GM18507 (cell line): ENCODE results near the gene SOX14.

Experiments
- DNase-seq: peaks from one replicate; pipeline ENCODE4 v3.0.0; 2011; ENCODE audit warnings: low read depth; ENCODE audit not compliant: insufficient read length; ENCODE audit errors: extremely low spot score
- FAIRE-seq: peaks from 2 replicates; lab custom pipeline; 2011; peaks lifted over from hg19 to GRCh38; lab: Jason Lieb, UNC

Gene SOX14

DNA sequence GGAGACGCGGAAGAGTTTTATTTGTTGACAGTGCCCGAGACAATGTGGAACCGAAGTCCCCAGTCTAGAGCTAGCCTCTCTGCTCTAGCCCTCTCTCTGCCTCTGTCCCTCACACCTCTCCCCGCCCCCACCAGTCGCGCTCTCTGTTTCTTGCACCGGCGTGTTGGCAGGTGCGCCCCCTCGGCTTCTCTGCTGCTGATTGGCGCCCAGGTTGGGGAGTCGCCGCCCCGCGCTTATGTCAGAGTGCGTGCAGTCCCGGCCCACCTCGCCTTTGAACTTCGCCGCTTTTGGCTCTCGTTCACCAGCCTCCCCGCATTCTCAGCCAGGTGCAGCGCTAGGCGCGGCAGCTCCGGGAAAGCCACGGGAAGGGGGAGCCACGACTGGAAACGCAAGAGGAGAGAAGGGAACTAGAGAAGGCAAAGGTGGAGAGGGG, at the start of gene SOX14:
Gene SOX14, plus strand, starts transcription at position 315 of the 433 bp plus-strand sequence. CDS start 470 bp downstream, outside the sequence.
- no peak for DNase-seq
- FAIRE-seq: no peak

DNA sequence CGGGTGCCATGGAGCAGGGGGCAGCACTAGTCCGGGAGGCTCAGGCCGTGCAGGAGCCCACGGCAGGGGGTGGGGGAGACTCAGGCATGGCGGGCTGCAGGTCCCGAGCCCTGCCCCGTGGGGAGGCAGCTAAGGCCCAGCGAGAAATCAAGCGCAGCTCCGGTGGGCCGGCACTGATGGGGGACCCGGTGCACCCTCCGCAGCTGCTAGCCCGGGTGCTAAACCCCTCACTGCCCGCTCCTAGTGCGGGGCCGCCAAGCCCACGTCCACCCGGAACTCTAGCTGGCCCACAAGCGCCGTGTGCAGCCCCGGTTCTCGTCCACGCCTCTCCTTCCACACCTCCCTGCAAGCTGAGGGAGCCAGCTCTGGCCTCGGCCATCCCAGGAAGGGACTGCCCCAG, 49.6 kb upstream of the SOX14 start:
- FAIRE-seq (no peak), DNase-seq (no peak)

DNA sequence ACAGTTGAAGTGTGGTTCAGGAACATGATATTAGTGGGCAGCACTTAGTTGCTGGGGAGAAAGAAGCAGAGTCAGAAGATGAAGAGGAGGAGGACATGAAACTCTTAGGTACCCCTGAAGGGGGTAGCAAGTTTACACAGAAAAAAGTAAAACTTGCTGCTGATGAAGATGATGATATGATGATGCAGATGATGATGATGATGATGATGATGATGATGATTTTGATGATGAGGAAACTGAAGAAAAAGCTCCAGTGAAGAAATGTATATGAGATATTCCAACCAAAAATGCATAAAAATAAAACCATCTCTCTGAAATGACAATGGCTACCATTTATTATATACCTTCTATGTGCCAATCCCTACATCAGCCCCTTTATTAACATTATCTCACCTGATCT, 39.9 kb upstream of the SOX14 start:
- no peak for DNase-seq
- FAIRE-seq: no peak

DNA sequence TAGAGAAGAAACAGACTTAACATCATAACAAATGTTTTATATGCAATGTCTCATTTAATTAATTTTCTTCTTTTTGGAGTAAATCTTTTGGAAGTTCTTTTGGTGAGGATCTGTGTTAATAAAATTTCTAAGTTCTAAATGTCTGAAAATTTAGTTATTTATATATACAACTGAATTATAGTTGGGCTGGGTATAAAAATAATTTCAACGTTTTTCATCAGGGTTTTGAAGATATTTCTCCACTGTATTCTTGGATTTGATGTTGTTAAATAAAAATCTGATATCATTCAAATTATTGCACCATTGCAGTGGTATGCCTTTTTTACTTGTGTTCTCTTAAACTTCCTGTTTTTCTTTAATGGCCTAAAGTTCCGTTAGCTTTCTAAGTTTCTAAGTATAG, 26.9 kb upstream of the SOX14 start:
- FAIRE-seq (no peak), DNase-seq (no peak)

DNA sequence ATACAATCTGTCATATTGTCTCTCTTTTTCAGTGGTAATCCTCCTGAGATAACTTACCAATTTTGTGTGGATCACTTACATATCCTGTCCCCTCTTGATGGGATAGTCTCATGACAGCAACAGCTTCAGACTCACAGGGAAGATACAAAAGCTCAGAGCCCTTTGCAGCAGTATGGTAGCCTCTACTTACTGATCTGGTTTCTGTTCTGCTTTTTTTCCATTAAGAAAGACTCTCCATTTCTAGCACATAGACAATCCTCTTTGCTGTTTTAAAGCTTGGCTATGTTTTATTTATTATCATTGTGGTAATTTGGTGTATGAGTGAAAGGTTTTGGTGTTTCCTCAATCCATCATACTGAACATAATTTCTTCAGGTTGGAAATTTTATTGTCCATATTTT, 25.4 kb upstream of the SOX14 start:
- DNase-seq (no peak), FAIRE-seq (no peak)

DNA sequence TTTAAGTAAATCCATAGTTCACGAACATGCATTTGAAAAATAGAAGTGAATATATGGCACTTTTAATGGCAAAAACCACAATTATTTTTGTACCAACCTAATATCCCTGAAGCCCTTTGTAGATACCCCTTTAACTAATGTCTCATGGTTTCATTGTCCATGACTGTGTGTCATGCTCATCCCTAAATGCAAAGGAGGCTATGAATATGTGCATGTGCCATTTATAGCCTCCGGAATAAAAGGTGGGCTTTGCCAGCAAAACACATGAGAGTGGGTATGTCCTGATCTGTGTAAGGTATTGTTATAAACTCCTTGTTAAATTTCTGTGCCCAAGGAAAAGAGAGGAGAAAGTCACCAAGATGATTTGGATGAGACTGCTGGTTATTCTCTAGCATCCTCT, 20.5 kb upstream of the SOX14 start:
- FAIRE-seq: no peak
- DNase-seq: no peak

DNA sequence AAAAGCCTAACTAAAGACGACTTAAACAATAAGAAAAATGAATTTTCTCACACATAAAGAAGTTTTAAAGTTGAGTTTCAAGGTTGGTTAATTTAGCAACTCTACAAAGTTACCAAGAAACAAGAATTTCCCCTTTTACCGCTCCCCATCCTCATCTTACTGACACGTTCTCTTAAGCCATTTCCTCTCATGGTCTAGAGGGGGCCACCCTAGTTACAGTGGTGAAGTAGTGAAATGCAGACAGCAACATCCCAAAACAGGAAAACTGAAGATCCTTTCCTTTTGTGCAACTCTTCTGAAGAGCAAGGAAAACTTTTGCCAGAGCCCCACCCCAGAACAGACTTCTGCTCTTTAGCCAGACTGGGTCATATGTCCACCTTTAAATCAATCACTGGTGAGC, 17.3 kb upstream of the SOX14 start:
- no peak for FAIRE-seq
- no peak for DNase-seq

DNA sequence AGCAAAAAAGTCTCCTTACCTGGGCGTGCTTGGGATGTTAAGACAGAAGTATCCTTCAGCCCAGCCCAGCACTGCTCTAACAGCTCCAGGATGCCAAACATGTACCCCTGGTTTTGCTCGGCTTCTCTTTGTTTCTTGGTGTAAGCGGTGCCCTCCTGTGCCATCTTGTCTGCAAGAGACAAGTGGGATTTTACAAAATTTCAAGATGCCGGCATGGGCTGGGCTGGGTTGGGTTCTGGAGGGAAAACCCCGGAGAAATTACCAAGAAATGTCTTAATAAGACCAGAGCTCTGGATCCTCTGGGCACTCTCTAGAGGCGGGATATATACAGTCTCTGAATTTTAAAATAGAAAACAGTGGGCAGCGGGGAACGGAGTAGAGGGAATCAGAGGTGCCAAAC, 4.6 kb upstream of the SOX14 start:
- FAIRE-seq (no peak), DNase-seq (no peak)

DNA sequence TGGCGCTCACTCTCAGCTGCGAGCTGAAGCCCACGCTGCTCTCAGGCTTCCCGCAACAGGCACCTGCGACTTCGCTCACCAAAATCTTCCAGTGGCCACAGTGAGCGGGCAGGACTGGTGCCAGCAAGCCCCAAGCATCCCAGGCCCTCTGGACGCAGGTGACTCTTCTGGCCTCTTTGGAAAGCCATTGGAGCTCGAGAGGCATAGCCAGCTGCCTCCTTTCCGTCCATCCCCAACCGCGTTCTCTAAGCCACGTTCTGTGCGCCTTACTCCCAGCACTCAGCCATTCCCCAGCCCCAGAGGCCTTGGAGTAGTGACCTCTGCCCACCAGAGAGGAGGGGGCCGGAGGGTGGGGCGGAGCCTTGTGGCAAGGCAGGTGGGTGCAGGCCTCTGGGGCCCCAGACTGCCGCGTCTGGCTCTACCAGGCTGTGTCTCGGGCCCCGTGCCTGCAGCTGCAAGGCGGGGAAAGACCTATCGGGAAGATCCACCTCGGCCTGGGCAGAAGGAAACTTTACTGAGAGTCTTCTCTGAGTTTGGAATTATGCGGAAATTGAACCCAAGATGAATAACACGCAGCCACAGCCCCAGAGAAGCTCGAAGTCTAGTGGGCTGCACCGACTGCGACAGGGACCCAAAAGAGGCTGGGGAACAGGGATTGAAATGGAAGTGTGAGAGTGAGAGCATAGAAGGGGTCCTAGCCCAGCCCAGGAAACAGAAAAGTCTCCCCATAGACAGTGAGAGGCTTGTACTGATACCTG, 3.6 kb upstream of the SOX14 start:
- DNase-seq (no peak), FAIRE-seq (no peak)

DNA sequence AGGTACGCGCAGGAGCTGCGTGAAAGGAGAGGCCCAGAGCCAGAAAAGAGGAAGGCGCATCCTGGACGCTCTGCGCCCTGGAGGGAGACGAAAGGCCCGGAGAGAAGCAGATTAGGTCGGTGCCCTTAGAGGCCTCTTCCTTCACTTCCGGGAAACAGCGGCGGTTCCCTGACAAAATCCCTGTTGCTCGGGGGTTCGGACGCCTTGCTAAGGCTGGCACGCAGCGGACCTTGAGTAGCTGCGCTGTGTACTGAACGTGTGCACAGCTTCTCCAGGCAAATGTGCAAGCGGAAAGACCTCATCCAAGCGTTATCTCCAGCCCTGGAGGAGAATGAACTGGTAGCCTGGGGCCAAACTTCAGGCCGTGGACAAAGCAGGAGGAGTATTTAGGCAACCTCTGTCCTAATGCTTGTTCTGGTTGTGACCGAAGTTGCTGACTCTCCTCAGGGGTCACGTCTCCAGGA, 3.0 kb upstream of the SOX14 start:
- no peak for FAIRE-seq

DNA sequence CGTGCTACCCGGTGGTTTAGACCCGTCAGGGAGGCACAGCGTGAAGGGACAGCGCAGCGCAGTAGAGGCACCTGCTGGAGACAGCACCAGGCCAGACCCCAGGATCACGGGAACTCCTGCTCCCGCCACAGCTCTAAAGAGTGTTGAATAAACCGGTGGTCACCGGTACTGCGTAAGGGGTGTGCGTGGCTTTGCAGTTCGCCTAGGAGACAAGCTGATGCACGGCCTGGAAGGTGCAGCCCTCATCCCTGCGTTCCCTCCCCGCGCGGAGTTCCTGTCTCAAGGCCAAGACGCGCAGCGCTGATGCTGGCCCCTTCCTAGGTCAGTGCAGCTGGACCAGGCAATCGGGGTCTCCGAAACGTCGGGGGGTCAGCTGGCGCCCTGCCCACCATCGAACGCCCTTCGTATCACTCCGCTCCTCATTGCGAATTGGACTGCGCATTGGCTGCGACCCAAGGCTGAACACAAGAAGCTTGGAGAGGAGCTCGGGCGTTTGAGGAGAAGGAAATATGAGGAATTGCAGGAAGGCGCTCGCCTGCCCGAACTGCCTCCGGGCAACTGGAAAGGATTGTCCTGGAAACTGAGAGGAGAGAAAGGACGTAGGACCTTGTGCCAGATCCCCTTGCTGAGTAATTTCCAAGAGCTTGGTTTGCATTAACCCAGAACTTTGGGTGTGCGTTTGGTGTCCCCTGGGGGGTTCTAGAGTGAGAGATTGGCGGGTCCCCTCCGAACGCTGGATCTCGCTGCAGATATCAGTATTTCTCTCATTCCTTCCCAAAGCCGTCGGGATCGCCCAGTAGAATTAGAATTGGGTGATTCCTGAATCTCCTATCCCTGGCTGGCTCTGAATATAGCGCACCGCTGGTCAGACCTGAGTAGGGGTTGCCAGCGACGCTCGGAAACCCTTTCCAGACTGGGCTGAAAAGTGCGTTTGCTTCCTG, 2.3 kb upstream of the SOX14 start:
- FAIRE-seq (no peak), DNase-seq (no peak)

More for the DNA sequence above, 3.0 kb upstream of the SOX14 start:
- DNase-seq: no peak

DNA sequence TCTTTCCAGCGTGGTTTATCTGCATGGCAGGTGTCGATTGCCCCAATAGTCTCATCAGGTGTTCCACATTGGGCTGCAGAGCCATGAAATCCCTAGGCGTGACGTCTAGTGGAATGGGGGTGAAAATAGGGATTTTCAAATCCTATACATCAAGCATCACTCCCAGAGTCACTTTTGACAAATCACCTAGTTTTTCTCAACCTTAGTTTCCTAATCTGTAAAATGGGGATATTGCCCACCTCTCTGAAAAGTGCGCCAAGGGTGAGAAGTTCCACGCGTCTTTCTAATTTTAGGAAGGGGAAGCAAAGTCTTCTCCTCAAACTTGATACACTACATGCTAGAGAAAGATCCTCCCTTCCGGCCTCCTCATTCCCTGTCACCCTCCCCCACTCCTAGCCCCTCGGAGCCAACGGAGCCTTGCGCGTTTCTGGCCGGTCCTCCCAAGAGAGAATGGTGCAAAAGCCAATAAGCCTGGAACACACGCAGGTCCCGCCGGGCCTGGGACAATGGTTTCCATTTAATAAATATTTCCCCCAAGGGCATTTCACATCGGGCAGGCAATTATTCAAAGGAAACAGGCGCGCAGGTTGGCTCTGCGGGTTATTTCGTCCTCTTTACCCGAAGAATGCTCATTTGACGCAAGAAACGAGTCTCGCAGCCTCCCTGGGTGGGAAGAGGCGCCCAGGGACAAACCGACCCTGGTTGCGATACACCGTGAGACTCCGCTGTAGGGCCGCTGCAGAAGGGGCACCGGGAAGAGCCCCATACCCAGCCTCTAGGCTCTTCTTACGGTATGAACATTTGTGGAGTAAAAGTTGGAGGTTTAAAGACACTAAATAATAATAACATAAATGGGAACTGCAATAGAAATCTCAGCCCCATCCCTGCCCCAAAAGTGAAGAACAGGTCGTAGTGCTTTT, 1.2 kb upstream of the SOX14 start:
- FAIRE-seq (no peak), DNase-seq (no peak)

DNA sequence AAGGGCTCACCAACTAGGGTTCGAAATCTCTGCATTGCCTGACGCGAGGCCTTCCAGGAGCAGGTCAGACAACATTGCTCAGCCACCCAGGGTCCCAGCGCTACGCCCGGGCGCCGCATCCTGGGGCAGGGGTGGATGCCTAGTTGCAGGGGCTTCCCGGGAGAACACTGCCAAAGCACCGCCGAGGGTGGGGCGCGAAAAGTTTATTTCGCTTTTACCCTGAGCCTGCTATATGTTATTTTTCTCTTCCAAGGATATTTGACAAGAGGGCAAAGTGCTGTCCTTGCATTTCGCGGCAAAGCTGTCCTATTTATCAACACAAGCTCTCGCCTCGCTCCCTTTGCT, 549 bp upstream of the SOX14 start:
- no peak for DNase-seq
- FAIRE-seq: no peak

DNA sequence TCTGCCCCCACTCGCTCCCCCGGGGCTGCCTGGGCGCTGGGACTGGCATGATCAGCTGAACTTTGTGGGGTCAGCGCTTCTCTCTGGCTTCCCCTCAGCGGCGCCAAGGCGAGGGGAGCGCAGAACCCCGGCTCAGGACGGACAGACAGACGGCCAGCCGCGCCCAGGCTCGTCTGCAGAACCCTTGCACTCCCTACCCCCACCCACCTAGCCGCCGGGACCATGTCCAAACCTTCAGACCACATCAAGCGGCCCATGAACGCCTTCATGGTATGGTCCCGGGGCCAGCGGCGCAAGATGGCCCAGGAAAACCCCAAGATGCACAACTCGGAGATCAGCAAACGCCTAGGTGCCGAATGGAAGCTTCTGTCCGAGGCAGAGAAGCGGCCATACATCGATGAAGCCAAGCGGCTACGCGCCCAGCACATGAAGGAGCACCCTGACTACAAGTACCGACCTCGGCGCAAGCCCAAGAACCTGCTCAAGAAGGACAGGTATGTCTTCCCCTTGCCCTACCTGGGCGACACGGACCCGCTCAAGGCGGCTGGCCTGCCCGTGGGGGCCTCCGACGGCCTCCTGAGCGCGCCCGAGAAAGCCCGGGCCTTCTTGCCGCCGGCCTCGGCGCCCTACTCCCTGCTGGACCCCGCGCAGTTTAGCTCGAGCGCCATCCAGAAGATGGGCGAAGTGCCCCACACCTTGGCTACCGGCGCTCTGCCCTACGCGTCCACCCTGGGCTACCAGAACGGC, 621 bp downstream of the SOX14 start:
- DNase-seq (no peak), FAIRE-seq (no peak)

DNA sequence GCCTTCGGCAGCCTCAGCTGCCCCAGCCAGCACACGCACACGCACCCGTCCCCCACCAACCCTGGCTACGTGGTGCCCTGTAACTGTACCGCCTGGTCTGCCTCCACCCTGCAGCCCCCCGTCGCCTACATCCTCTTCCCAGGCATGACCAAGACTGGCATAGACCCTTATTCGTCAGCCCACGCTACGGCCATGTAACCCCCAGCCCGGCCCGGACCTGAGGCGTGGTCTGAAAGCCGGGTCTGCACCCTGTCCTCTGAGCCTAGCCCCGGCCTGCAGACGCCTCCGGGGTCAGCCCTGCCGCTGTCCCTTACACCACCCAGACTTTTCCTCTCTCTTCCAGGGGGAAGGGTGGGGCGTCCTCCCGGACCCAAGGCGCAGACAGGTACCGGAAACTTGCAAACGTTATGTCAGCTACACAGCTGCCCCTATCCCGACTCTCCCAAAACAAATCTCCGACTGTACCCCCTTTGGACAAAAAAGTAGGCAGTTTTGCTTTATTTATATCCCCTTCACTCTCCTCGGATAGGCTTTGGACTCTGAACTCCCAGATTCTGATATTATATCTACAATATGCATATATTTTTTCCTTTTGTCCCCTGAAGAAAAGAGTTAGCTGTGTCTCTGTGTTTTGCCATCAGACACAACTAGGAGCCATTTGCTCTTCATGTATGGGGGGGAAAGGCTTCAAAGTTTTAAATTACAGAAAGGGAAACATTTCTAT, 1.4 kb downstream of the SOX14 start:
- no peak for FAIRE-seq
- DNase-seq: no peak

DNA sequence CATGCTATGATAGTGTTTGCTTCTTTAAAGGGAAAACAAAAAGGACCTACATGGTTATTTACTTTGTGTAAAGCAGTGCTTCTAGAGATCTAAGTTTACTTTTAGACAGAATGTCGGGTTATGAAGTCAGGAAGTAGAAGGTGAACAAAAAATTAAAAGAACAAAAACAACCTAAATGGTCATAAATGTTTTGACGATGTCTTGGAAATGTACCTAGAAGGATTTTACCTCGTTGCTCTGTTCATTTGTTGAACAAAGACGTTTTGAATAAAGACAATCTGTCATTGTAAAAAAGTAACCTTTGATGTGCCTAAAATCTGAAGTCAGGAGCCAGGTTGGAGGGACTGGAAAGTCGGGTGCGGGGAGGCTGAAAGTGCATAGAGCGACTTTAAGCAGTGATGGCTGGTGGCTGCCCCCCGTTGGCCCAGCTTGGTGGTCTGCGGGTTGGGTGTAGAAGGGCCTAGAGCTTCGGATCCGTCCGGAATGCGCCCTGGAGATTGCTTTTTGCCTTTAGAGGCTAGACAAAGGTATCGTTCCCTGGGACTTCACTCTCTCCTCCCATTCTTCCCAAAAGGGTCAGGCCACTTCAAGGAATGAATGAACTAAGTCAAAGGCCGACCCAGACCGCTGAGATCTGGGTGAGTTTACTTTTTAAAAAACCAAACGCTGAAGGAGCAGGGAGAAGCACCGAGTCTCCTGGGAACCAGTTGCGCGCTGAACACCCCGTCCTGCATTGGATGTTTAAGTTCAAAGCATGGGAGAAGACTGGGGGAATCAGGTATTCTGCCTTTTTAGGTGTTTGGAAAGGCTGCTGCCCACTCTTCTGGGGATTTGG, 2.1 kb downstream of the SOX14 start:
- FAIRE-seq (no peak), DNase-seq (no peak)

DNA sequence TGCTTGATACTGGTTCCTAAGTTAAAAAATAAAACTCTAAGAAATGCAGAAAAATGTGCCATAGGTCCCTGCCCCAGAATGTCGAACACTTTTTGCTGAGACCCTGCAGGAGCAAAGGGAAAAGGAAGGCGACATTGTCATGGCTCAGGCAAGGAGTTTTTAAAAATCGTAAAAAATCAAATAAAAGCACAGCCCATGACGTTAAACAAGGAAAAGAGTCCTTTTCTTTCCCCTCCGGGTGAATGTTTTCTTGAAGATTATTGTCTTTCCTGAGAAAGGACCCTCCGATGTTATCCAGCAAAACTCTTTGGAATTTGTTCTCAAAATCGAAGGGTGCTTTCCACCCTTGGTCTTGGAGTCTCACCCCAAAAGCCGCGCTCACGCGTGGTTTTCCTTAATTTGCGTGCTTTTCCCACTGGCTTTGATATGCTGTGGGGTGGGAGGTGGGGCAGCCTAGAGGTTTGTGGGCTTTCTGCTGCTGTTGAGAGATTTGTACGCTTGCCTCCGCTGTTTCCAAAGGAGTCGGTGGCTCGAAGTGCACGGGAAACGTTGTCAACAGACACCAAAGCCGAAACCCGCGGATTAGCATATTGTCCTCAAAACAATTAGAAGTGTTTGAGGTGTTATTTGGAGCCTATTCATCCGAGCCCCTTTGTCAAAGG, 2.9 kb downstream of the SOX14 start:
- DNase-seq: no peak
- no peak for FAIRE-seq
